GM23338 (cell line): ENCODE data around the gene KIF2C. TPM values are rescaled to one million over a fixed set of nuclear protein-coding genes. Genes with fewer than 3 reads are reported as not detected.
A peak's percentile ranks its signal among the peaks of the same experiment; 100 is the strongest.

Experiments used
- ATAC-seq: fragments of 200-7000 bp; cut with Tn5 transposase; 3 replicates; pipeline ENCODE4 v1.9.1; 2020
- DNase-seq: peaks from one replicate; pipeline ENCODE4 v3.0.0-alpha.2; 2015; ENCODE audit warnings: low spot score
- H2AFZ ChIP-seq: fragments of 200-600 bp; sonication (generic); 2 replicates; pipeline ENCODE4 v1.8.0; 2016; ENCODE audit warnings: antibody characterized with exemption, mild to moderate bottlenecking, moderate library complexity
- H3F3A ChIP-seq: fragments of 200-600 bp; sonication (generic); replicated peaks from 2 replicates; pipeline ENCODE4 v1.8.0; 2017; ENCODE audit warnings: antibody characterized with exemption, mixed run types, low read depth
- H3K27ac ChIP-seq: fragments of 200-600 bp; sonication (generic); 2 replicates; pipeline ENCODE4 v1.6.1; 2016; ENCODE audit warnings: low read depth
- H3K27me3 ChIP-seq: fragments of 200-600 bp; sonication (generic); 2 replicates; pipeline ENCODE4 v1.8.0; 2016; ENCODE audit warnings: mild to moderate bottlenecking, mixed run types, moderate library complexity; ENCODE audit not compliant: insufficient read depth
- H3K36me3 ChIP-seq: fragments of 200-600 bp; sonication (generic); 2 replicates; pipeline ENCODE4 v1.8.0; 2016; ENCODE audit warnings: mild to moderate bottlenecking; ENCODE audit not compliant: insufficient read depth
- H3K4me1 ChIP-seq: fragments of 200-600 bp; sonication (generic); 2 replicates; pipeline ENCODE4 v1.8.0; 2016; ENCODE audit warnings: mild to moderate bottlenecking, moderate library complexity; ENCODE audit not compliant: insufficient read depth
- H3K4me2 ChIP-seq: fragments of 200-600 bp; sonication (generic); 2 replicates; pipeline ENCODE4 v1.7.1; 2017; ENCODE audit warnings: mixed run types
- H3K4me3 ChIP-seq: fragments of 200-600 bp; sonication (generic); 2 replicates; pipeline ENCODE4 v1.6.1; 2016; ENCODE audit warnings: mixed run types
- H3K79me2 ChIP-seq: fragments of 200-600 bp; sonication (generic); replicated peaks from 2 replicates; pipeline ENCODE4 v1.8.0; 2017; ENCODE audit warnings: mild to moderate bottlenecking; ENCODE audit not compliant: insufficient read depth
- H3K9me2 ChIP-seq: fragments of 200-600 bp; sonication (generic); 2 replicates; pipeline ENCODE4 v1.8.0; 2017; ENCODE audit not compliant: insufficient read depth
- H4K20me1 ChIP-seq: fragments of 200-600 bp; sonication (generic); replicated peaks from 2 replicates; pipeline ENCODE4 v1.8.0; 2017; ENCODE audit warnings: mild to moderate bottlenecking; ENCODE audit not compliant: insufficient read depth
- H3K27ac Mint-ChIP-seq: 2 replicates; pipeline ENCODE4 v1.8.0; 2020; ENCODE audit warnings: inconsistent platforms, mild to moderate bottlenecking, moderate library complexity, mixed read lengths
- H3K27me3 Mint-ChIP-seq: 3 replicates; pipeline ENCODE4 v1.8.0; 2022; ENCODE audit warnings: low read depth, mild to moderate bottlenecking, moderate library complexity, mixed read lengths, inconsistent platforms; ENCODE audit not compliant: insufficient read depth, poor library complexity
- H3K36me3 Mint-ChIP-seq: 3 replicates; pipeline ENCODE4 v1.8.0; 2021; ENCODE audit warnings: low read depth, mild to moderate bottlenecking, inconsistent platforms, moderate library complexity, mixed read lengths
- H3K4me1 Mint-ChIP-seq: 3 replicates; pipeline ENCODE4 v1.8.0; 2020; ENCODE audit warnings: mild to moderate bottlenecking, inconsistent platforms, mixed read lengths
- H3K4me3 Mint-ChIP-seq: 3 replicates; pipeline ENCODE4 v1.8.0; 2021; ENCODE audit warnings: moderate library complexity, mild to moderate bottlenecking, inconsistent platforms, mixed read lengths
- H3K9me3 Mint-ChIP-seq: 3 replicates; pipeline ENCODE4 v1.8.0; 2020; ENCODE audit warnings: moderate library complexity, mild to moderate bottlenecking, inconsistent platforms, mixed read lengths
- CTCF ChIP-seq, 2 experiments: fragments of 200-600 bp in 1 of 2; sonication (generic) in 1 of 2; conservative IDR thresholded peaks; 2 replicates each; pipeline versions ENCODE4 v1.5.1 to v1.6.1; 2016 to 2017; ENCODE audit warnings: antibody characterized with exemption in 2 of 2, low read depth in 2 of 2, mild to moderate bottlenecking in 2 of 2, moderate library complexity in 1 of 2
- ETS1 ChIP-seq: IDR thresholded peaks from 2 replicates; pipeline ENCODE4 v1.6.1; 2016; ENCODE audit warnings: antibody characterized with exemption
- REST ChIP-seq: IDR thresholded peaks from one replicate; pipeline ENCODE4 v1.6.1; 2018; ENCODE audit warnings: antibody characterized with exemption; ENCODE audit not compliant: unreplicated experiment
- ZNF114 ChIP-seq: fragments of 250-450 bp; sonication (Bioruptor Pico); IDR thresholded peaks from 2 replicates; pipeline ENCODE4 v1.5.0; 2020; ENCODE audit warnings: mild to moderate bottlenecking, moderate library complexity
- ZNF462 ChIP-seq: fragments of 250-450 bp; sonication (Bioruptor Pico); IDR thresholded peaks from 2 replicates; pipeline ENCODE4 v1.5.0; 2020; ENCODE audit warnings: mild to moderate bottlenecking, moderate library complexity
- polyA plus RNA-seq: library from polyadenylated mRNA; unstranded; fragments of >200 nt; fragmentation: Nextera tagmentation; extraction: Ambion mirVana; gene quantifications from 2 replicates; pipeline ENCODE4 v1.2.1, GENCODE V29; 2016
- total RNA-seq: library from RNA; depleted of rRNA; stranded (reverse); fragments of >200 nt; shearing (Covaris generic); gene quantifications from 2 replicates; pipeline ENCODE4 v1.2.3, GENCODE V29; 2014

KIF2C gene
- total and polyA plus RNA-seq, 2 experiments from 2014 or later: 38.0 to 62.9 TPM

- Mint-ChIP-seq H3K9me3 (peaks cover 2% of the 10 kb centered on the region; the same call in 1 of the 3 replicates), H3K4me3 (no peak overlapping the region; the same call in 2 of the 3 replicates), H3K27me3 (peaks cover 16% of the 10 kb centered on the region), H3K36me3 (no peaks in the 10 kb centered on the region), H3K27ac (no peak overlapping the region; the same call in none of the 2 replicates), H3K4me1 (no peaks in the 10 kb centered on the region; the same call in 2 of the 3 replicates)
- ATAC-seq: no peak
- no peak overlapping the region for H3K4me2 ChIP-seq
- no peaks in the 10 kb centered on the region for H3K36me3 ChIP-seq
- H4K20me1 ChIP-seq: no peaks in the 10 kb centered on the region
- H3K27ac ChIP-seq: no peak overlapping the region
- no peaks in the 10 kb centered on the region for H3K79me2 ChIP-seq
- no peaks in the 10 kb centered on the region for H3K27me3 ChIP-seq
- 0 out of 2 replicates have a peak overlapping the region, but pooled peaks have one; percentile 95 for H2AFZ ChIP-seq
- no peak overlapping the region for H3K4me3 ChIP-seq
- no peak for DNase-seq
- no peaks in the 10 kb centered on the region for H3K4me1 ChIP-seq
- no peak for TF ChIP-seq CTCF (conservative IDR thresholded peaks at IDR 0.05; ENCODE audit: low read depth in 2 of 2)
- no peak for TF ChIP-seq REST
- no peak for TF ChIP-seq ZNF114
- 0 out of 2 replicates have a peak, but pooled peaks cover 3% of the 10 kb centered on the region for H3F3A ChIP-seq
- H3K9me2 ChIP-seq: no peaks in the 10 kb centered on the region
These were observed 16.6 kb upstream of the KIF2C start for GRCh38 chr1:44723064-44723463.

- no peaks in the 10 kb centered on the region for H3K9me2 ChIP-seq
- no peak for ATAC-seq
- H3K9me3 Mint-ChIP-seq: peaks cover 2% of the 10 kb centered on the region; the same call in 1 of the 3 replicates
- DNase-seq: no peak
- H3K79me2 ChIP-seq: no peaks in the 10 kb centered on the region
- no peaks in the 10 kb centered on the region for H3K4me1 ChIP-seq
- no peaks in the 10 kb centered on the region; the same call in 2 of the 3 replicates for H3K4me1 Mint-ChIP-seq
- no peaks in the 10 kb centered on the region for H4K20me1 ChIP-seq
- peak overlapping the region; percentile 95 for H2AFZ ChIP-seq
- H3K4me2 ChIP-seq: no peak overlapping the region
- H3K27ac Mint-ChIP-seq: no peak overlapping the region; the same call in 1 of the 2 replicates
- H3K4me3 Mint-ChIP-seq: no peak overlapping the region
- H3K36me3 ChIP-seq: no peaks in the 10 kb centered on the region
- no peaks in the 10 kb centered on the region for H3K27me3 ChIP-seq
- TF ChIP-seq ETS1 (no peak), ZNF462 (CRISPR knock-in tag) (no peak), ZNF114 (no peak)
- 0 out of 2 replicates have a peak, but pooled peaks cover 3% of the 10 kb centered on the region for H3F3A ChIP-seq
- H3K36me3 Mint-ChIP-seq: no peaks in the 10 kb centered on the region
- H3K27ac ChIP-seq: no peak overlapping the region
- peaks cover 12% of the 10 kb centered on the region for H3K27me3 Mint-ChIP-seq
- no peak overlapping the region for H3K4me3 ChIP-seq
These were observed 15.9 kb upstream of the KIF2C start for GRCh38 chr1:44723496-44724295.
